ENCODE results near the gene COPB2. TPM values are rescaled to one million over a fixed set of nuclear protein-coding genes. Genes with fewer than 3 reads are reported as not detected.

COPB2 gene
- polyA plus RNA-seq, 1 of the 3 experiments (the other 2 are of a cell fraction) = 69.7 TPM

GRCh38 chr3:139317215-139317614 is 72.2 kb downstream of the COPB2 start:
- WGBS (ENCODE audit: low lambda C conversion rate) = 58% methylated on average over 6 of the region's 6 CpGs

More at GRCh38 chr3:139317215-139317614, 72.2 kb downstream of the COPB2 start:
- no peak overlapping the region for H3K27ac ChIP-seq (ENCODE audit: low read depth in 2 of 2, low read length in 1 of 2)
- no peaks in the 10 kb centered on the region for H3K27me3 ChIP-seq (ENCODE audit: insufficient read depth)
- H3F3A ChIP-seq (replicated peaks; ENCODE audit: insufficient read depth) = no peaks in the 10 kb centered on the region
- peaks cover 9 to 13% of the 10 kb centered on the region in 2 experiments; a peak in 2 of 4 replicates for H3K4me1 ChIP-seq (ENCODE audit: control insufficient read depth in 1 of 2, insufficient read depth in 2 of 2, low read depth in 1 of 2, low read length in 1 of 2)
- no peak overlapping the region for H3K9ac ChIP-seq
- TF ChIP-seq EP300 (IDR thresholded peaks at IDR 0.05; ENCODE audit: borderline replicate concordance in 1 of 2, low read depth in 1 of 2, low read length in 1 of 2) = no peak
- no peak for TF ChIP-seq ZBTB33 (IDR thresholded peaks at IDR 0.05; ENCODE audit: borderline replicate concordance, low read depth)
- no peak for TF ChIP-seq MXI1 (IDR thresholded peaks at IDR 0.05; ENCODE audit: low read depth, low read length)
- no peak for TF ChIP-seq USF1 (IDR thresholded peaks at IDR 0.05; ENCODE audit: borderline replicate concordance, low read depth)
- TF ChIP-seq RCOR1 (IDR thresholded peaks at IDR 0.05; ENCODE audit: low read length) = no peak
- no peak for TF ChIP-seq TAF1 (IDR thresholded peaks at IDR 0.05; ENCODE audit: borderline replicate concordance, low read depth, low read length)
- TF ChIP-seq REST (IDR thresholded peaks at IDR 0.05; ENCODE audit: low read depth, low read length) = no peak
- no peak for TF ChIP-seq EZH2phosphoT487 (IDR thresholded peaks at IDR 0.05; ENCODE audit: borderline replicate concordance, low read depth)
- no peak for TF ChIP-seq YY1 (IDR thresholded peaks at IDR 0.05; ENCODE audit: low read depth)
- TF ChIP-seq TEAD4 (IDR thresholded peaks at IDR 0.05; ENCODE audit: borderline replicate concordance, insufficient read depth) = no peak
- no peak for TF ChIP-seq SMC3 (IDR thresholded peaks at IDR 0.05; ENCODE audit: low read depth, low read length)
- TF ChIP-seq RXRA (IDR thresholded peaks at IDR 0.05; ENCODE audit: borderline replicate concordance, low read depth) = no peak; the same call in 1 of the 2 replicates
- TF ChIP-seq GATA2 (CRISPR knock-in tag; IDR thresholded peaks at IDR 0.05) = no peak
- no peak for TF ChIP-seq MEF2A (IDR thresholded peaks at IDR 0.05; ENCODE audit: borderline replicate concordance, low read depth)
- no peak for TF ChIP-seq NFIC (IDR thresholded peaks at IDR 0.05; ENCODE audit: borderline replicate concordance)
- no peak for TF ChIP-seq JUND (IDR thresholded peaks at IDR 0.05)
- no peak for TF ChIP-seq USF2 (IDR thresholded peaks at IDR 0.05; ENCODE audit: borderline replicate concordance, low read depth, low read length)
- TF ChIP-seq MAX (IDR thresholded peaks at IDR 0.05; ENCODE audit: low read depth) = no peak
- H3K4me2 ChIP-seq = no peak overlapping the region
- POLR2A ChIA-PET = no interaction called here
- H3K4me3 ChIP-seq (ENCODE audit: low read depth in 2 of 2, low read length in 1 of 2) = no peak overlapping the region
- H4K20me1 ChIP-seq (ENCODE audit: insufficient read depth) = no peaks in the 10 kb centered on the region
- H3K36me3 ChIP-seq (replicated peaks in 1 of 2; ENCODE audit: control insufficient read depth in 1 of 2, insufficient read depth in 2 of 2, low read length in 1 of 2) = no peaks in the 10 kb centered on the region
- no peaks in the 10 kb centered on the region for H3K9me2 ChIP-seq
- CTCF ChIA-PET = interaction anchor here (0.7 to 8.6 kb wide), 5 partner anchors 13 to 1529 kb away, joined by 3 to 83 read pairs (median 17); no protein-coding TSS in a partner anchor
- H3K79me2 ChIP-seq (ENCODE audit: insufficient read depth) = no peaks in the 10 kb centered on the region
- no peak overlapping the region for H2AFZ ChIP-seq (ENCODE audit: low read depth)
- no peak for DNase-seq
- no peaks in the 10 kb centered on the region for H3K9me3 ChIP-seq

Data from SK-N-SH (cell line).